Liver (tissue), 3 donors: ENCODE results near the gene GLIPR1L2.

ENCODE experiments used
- EGR1 ChIP-seq, 2 donors: IDR thresholded peaks; 2 replicates each; pipeline ENCODE4 v1.6.1; 2016 to 2018; ENCODE audit warnings: antibody characterized with exemption in 2 of 2, low read depth in 2 of 2
- FOXA1 ChIP-seq: IDR thresholded peaks from 2 replicates; pipeline ENCODE4 v1.6.1; 2016; ENCODE audit warnings: antibody characterized with exemption
- JUND ChIP-seq, 2 donors: IDR thresholded peaks; 2 replicates each; pipeline ENCODE4 v1.6.1; 2016; ENCODE audit warnings: antibody characterized with exemption in 2 of 2
- SP1 ChIP-seq: IDR thresholded peaks from 2 replicates; pipeline ENCODE4 v1.6.1; 2018; ENCODE audit warnings: antibody characterized with exemption, mild to moderate bottlenecking
- TAF1 ChIP-seq: conservative IDR thresholded peaks from 2 replicates; pipeline ENCODE4 v1.6.1; 2016; ENCODE audit warnings: antibody characterized with exemption, mild to moderate bottlenecking
- YY1 ChIP-seq: IDR thresholded peaks from 2 replicates; pipeline ENCODE4 v1.6.1; 2016; ENCODE audit warnings: antibody characterized with exemption, mild to moderate bottlenecking
- TF ChIP-seq, protein P1 (sequence below): fragments of 150-350 bp; IDR thresholded peaks from 2 replicates; pipeline ENCODE4 v1.5.1; 2017; ENCODE audit warnings: improper control_type of control experiment, low read depth, low read length; ENCODE audit not compliant: missing input control
- TF ChIP-seq, protein P2 (sequence below): IDR thresholded peaks from 2 replicates; pipeline ENCODE4 v1.6.1; 2016; ENCODE audit warnings: antibody characterized with exemption
- TF ChIP-seq, protein P3 (sequence below): IDR thresholded peaks from 2 replicates; pipeline ENCODE4 v1.6.1; 2016; ENCODE audit warnings: antibody characterized with exemption, mild to moderate bottlenecking
- donor health status: healthy.
- donor health status: healthy.

DNA sequence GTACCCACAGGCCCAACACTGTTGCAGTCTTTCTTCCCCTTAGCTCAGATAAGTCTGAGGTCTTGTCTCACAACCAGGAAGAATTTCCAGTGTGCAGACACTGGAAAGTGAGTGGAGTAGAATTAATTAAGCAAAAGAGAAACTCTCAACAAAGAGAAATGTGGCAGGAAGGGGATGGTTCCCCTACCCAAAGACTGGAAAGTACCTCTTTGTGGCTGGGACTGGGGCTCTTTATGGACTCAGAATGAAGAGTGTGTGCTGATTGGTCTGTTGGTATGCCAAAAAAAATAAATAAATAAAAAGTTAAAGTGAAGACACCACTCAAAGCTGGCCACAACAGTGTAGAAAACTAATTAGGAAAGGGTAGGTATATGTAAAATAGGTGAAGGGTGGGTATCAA is 30.0 kb upstream of the GLIPR1L2 start:
- TF ChIP-seq, protein P1, sequence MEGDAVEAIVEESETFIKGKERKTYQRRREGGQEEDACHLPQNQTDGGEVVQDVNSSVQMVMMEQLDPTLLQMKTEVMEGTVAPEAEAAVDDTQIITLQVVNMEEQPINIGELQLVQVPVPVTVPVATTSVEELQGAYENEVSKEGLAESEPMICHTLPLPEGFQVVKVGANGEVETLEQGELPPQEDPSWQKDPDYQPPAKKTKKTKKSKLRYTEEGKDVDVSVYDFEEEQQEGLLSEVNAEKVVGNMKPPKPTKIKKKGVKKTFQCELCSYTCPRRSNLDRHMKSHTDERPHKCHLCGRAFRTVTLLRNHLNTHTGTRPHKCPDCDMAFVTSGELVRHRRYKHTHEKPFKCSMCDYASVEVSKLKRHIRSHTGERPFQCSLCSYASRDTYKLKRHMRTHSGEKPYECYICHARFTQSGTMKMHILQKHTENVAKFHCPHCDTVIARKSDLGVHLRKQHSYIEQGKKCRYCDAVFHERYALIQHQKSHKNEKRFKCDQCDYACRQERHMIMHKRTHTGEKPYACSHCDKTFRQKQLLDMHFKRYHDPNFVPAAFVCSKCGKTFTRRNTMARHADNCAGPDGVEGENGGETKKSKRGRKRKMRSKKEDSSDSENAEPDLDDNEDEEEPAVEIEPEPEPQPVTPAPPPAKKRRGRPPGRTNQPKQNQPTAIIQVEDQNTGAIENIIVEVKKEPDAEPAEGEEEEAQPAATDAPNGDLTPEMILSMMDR = no peak
- TF ChIP-seq TAF1 (no peak), FOXA1 (no peak), JUND (IDR thresholded peaks at IDR 0.05) (no peak), YY1 (no peak), SP1 (no peak), EGR1 (IDR thresholded peaks at IDR 0.05; ENCODE audit: low read depth in 2 of 2) (no peak)
- TF ChIP-seq, protein P2, sequence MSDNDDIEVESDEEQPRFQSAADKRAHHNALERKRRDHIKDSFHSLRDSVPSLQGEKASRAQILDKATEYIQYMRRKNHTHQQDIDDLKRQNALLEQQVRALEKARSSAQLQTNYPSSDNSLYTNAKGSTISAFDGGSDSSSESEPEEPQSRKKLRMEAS = no peak
- TF ChIP-seq, protein P3, sequence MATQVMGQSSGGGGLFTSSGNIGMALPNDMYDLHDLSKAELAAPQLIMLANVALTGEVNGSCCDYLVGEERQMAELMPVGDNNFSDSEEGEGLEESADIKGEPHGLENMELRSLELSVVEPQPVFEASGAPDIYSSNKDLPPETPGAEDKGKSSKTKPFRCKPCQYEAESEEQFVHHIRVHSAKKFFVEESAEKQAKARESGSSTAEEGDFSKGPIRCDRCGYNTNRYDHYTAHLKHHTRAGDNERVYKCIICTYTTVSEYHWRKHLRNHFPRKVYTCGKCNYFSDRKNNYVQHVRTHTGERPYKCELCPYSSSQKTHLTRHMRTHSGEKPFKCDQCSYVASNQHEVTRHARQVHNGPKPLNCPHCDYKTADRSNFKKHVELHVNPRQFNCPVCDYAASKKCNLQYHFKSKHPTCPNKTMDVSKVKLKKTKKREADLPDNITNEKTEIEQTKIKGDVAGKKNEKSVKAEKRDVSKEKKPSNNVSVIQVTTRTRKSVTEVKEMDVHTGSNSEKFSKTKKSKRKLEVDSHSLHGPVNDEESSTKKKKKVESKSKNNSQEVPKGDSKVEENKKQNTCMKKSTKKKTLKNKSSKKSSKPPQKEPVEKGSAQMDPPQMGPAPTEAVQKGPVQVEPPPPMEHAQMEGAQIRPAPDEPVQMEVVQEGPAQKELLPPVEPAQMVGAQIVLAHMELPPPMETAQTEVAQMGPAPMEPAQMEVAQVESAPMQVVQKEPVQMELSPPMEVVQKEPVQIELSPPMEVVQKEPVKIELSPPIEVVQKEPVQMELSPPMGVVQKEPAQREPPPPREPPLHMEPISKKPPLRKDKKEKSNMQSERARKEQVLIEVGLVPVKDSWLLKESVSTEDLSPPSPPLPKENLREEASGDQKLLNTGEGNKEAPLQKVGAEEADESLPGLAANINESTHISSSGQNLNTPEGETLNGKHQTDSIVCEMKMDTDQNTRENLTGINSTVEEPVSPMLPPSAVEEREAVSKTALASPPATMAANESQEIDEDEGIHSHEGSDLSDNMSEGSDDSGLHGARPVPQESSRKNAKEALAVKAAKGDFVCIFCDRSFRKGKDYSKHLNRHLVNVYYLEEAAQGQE = no peak
